Measurements from ENCODE around the gene AGBL1. TPM values are rescaled to one million over a fixed set of nuclear protein-coding genes. Genes with fewer than 3 reads are reported as not detected.

The AGBL1 gene
- total and polyA plus RNA-seq, 4 donors: 0.08 to 147 (median 4.7) TPM

- H3K4me3 ChIP-seq: no peak overlapping the region
- H3K9ac ChIP-seq (ENCODE audit: insufficient read depth in 1 of 2, low read length in 2 of 2): no peak overlapping the region
- 72 to 78% methylated on average over 9 of the region's 9 CpGs for whole genome bisulfite sequencing, 2 donors
- H3K27me3 ChIP-seq (ENCODE audit: control insufficient read depth in 3 of 3, insufficient read depth in 3 of 3, low read length in 2 of 3): no peaks in the 10 kb centered on the region
- H3K9me3 ChIP-seq (ENCODE audit: control insufficient read depth in 4 of 4, insufficient read depth in 3 of 4, low read length in 3 of 4): no peaks in the 10 kb centered on the region
- H3K27ac ChIP-seq (ENCODE audit: low read depth in 1 of 2, low read length in 1 of 2): no peak overlapping the region
- ATAC-seq (ENCODE audit: insufficient read depth, low FRiP score) (no peak), DNase-seq (no peak)
- no peaks in the 10 kb centered on the region for H3K36me3 ChIP-seq (ENCODE audit: control insufficient read depth in 4 of 4, insufficient read depth in 4 of 4, low read length in 4 of 4)
- TF ChIP-seq, protein P1, sequence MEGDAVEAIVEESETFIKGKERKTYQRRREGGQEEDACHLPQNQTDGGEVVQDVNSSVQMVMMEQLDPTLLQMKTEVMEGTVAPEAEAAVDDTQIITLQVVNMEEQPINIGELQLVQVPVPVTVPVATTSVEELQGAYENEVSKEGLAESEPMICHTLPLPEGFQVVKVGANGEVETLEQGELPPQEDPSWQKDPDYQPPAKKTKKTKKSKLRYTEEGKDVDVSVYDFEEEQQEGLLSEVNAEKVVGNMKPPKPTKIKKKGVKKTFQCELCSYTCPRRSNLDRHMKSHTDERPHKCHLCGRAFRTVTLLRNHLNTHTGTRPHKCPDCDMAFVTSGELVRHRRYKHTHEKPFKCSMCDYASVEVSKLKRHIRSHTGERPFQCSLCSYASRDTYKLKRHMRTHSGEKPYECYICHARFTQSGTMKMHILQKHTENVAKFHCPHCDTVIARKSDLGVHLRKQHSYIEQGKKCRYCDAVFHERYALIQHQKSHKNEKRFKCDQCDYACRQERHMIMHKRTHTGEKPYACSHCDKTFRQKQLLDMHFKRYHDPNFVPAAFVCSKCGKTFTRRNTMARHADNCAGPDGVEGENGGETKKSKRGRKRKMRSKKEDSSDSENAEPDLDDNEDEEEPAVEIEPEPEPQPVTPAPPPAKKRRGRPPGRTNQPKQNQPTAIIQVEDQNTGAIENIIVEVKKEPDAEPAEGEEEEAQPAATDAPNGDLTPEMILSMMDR (IDR thresholded peaks at IDR 0.05; ENCODE audit: control extremely low read depth, extremely low read depth): no peak
- H3K4me1 ChIP-seq (ENCODE audit: control insufficient read depth in 5 of 5, insufficient read depth in 5 of 5, low read length in 5 of 5): peaks cover 0 to 24% (median 2%) of the 10 kb centered on the region in 5 donors
Measured at GRCh38 chr15:86139828-86140227, 60.2 kb downstream of the AGBL1 start.

DNA sequence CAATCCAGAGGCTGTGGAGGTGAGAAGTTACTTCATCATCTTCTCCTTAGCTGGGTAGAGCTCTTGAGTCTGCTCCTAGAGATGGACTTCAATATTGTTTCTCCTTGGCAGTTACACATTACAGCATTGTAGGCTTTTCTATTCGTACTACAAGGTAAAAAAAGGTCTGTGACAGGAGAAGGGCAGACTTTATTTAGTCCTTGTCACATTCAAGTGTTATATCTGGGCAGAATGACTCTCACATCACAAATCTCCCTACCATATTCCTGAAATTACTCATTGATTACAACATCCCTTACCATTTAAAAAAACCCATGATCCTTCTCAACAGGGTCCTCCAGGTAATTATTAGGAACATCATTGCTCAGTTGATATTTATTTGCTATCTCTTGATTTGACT lies 75.0 kb downstream of the AGBL1 start:
- Histone ChIP-seq H3K36me3 (ENCODE audit: control insufficient read depth in 4 of 4, insufficient read depth in 4 of 4, low read length in 4 of 4) (no peaks in the 10 kb centered on the region), H3K27ac (ENCODE audit: low read depth in 1 of 2, low read length in 1 of 2) (no peak overlapping the region), H3K27me3 (ENCODE audit: control insufficient read depth in 3 of 3, insufficient read depth in 3 of 3, low read length in 2 of 3) (peaks cover 0 to 2% (median 0%) of the 10 kb centered on the region in 3 donors), H3K4me1 (ENCODE audit: control insufficient read depth in 5 of 5, insufficient read depth in 5 of 5, low read length in 5 of 5) (no peaks in the 10 kb centered on the region), H3K4me3 (no peak overlapping the region), H3K9me3 (ENCODE audit: control insufficient read depth in 4 of 4, insufficient read depth in 3 of 4, low read length in 3 of 4) (peaks cover 0 to 5% (median 0%) of the 10 kb centered on the region in 4 donors), H3K9ac (ENCODE audit: insufficient read depth in 1 of 2, low read length in 2 of 2) (no peak overlapping the region)
- no peak for DNase-seq
- 83% methylated on average over 1 of the region's 1 CpG for WGBS, 2 donors
- ATAC-seq (ENCODE audit: insufficient read depth, low FRiP score): no peak
- TF ChIP-seq, protein P1 (IDR thresholded peaks at IDR 0.05; ENCODE audit: control extremely low read depth, extremely low read depth): no peak

DNA sequence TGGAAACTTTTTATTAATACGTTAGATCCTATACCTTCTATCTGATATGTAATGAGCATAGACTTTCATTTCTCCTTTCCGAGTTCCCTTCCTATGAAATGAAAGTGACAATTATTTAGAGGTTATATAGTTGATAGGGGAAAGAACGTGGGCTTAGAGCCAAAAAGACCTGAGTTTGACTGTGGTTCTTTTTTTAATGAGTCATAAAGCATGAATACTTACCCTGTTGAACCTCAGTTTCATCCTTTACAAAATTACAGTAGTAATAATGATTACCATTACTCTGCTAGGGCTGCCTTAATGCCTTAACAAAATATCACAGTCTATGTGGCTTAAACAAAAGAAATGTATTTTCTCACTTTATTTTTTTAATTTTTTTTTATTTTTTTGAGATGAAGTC lies 75.9 kb downstream of the AGBL1 start:
- H3K4me1 ChIP-seq (ENCODE audit: control insufficient read depth in 5 of 5, insufficient read depth in 5 of 5, low read length in 5 of 5): no peaks in the 10 kb centered on the region
- WGBS, 2 donors: 76 to 82% methylated on average over 3 of the region's 3 CpGs
- H3K9ac ChIP-seq (ENCODE audit: insufficient read depth in 1 of 2, low read length in 2 of 2): no peak overlapping the region
- no peak for ATAC-seq (ENCODE audit: insufficient read depth, low FRiP score)
- DNase-seq: no peak
- peaks cover 0 to 2% (median 0%) of the 10 kb centered on the region in 3 donors for H3K27me3 ChIP-seq (ENCODE audit: control insufficient read depth in 3 of 3, insufficient read depth in 3 of 3, low read length in 2 of 3)
- H3K27ac ChIP-seq (ENCODE audit: low read depth in 1 of 2, low read length in 1 of 2): no peak overlapping the region
- H3K36me3 ChIP-seq (ENCODE audit: control insufficient read depth in 4 of 4, insufficient read depth in 4 of 4, low read length in 4 of 4): no peaks in the 10 kb centered on the region
- peaks cover 0 to 5% (median 0%) of the 10 kb centered on the region in 4 donors for H3K9me3 ChIP-seq (ENCODE audit: control insufficient read depth in 4 of 4, insufficient read depth in 3 of 4, low read length in 3 of 4)
- H3K4me3 ChIP-seq: no peak overlapping the region
- TF ChIP-seq, protein P1 (IDR thresholded peaks at IDR 0.05; ENCODE audit: control extremely low read depth, extremely low read depth): no peak
